AG04449 (cell line): ENCODE data around the gene PRICKLE1.

ENCODE experiments used
- CTCF ChIA-PET: fragments of 350-600 bp; formaldehyde crosslinking; extraction: SDS; loops from one replicate; lab custom pipeline; 2021; ENCODE audit warnings: antibody characterized with exemption; lab: Yijun Ruan, JAX
- POLR2A ChIA-PET: fragments of 400-600, 350-600 bp; formaldehyde crosslinking; extraction: SDS; loops from one replicate; lab custom pipeline; 2020; ENCODE audit warnings: antibody characterized with exemption, inconsistent platforms; lab: Yijun Ruan, JAX
- DNase-seq: peaks from one replicate; pipeline ENCODE4 v3.0.0-alpha.2; 2010; ENCODE audit warnings: low read depth, low spot score
- H3K4me3 ChIP-seq: 2 replicates; pipeline ENCODE4 v1.5.1; 2011; ENCODE audit warnings: low read depth, mild to moderate bottlenecking, control low read depth, low read length
- CTCF ChIP-seq: IDR thresholded peaks from one replicate; pipeline ENCODE4 v1.5.1; 2011; ENCODE audit warnings: mild to moderate bottlenecking, moderate library complexity, low read length, control low read depth, inconsistent platforms; ENCODE audit not compliant: insufficient read depth; ENCODE audit errors: missing control alignments

The PRICKLE1 gene

GRCh38 chr12:42482041-42482747 is 107.4 kb downstream of the PRICKLE1 start:
- TF ChIP-seq CTCF: no peak
- ChIA-PET CTCF (interaction anchor here (0.6 to 6.6 kb wide), 41 partner anchors 9 to 856 kb away, joined by 3 to 72 read pairs (median 5); no protein-coding TSS in a partner anchor), POLR2A (interaction anchor here (0.6 kb wide), 1 partner anchor 827 kb away, joined by 3 read pairs; no protein-coding TSS in a partner anchor)
- peak overlapping the region; percentile 73 for H3K4me3 ChIP-seq
- no peak for DNase-seq

- no peak for TF ChIP-seq CTCF
- no peak overlapping the region for H3K4me3 ChIP-seq
- CTCF ChIA-PET: interaction anchor here (0.8 to 6.6 kb wide), 10 partner anchors 9 to 857 kb away, joined by 3 to 72 read pairs (median 12); no protein-coding TSS in a partner anchor
- DNase-seq: no peak
- POLR2A ChIA-PET: no interaction called here
Measured at GRCh38 chr12:42481368-42481767, 108.2 kb downstream of the PRICKLE1 start.

GRCh38 chr12:42477941-42478340 is 111.6 kb downstream of the PRICKLE1 start:
- ChIA-PET CTCF (interaction anchor here (0.9 to 6.6 kb wide), 3 partner anchors 11 to 91 kb away, joined by 3 to 72 read pairs (median 4); no protein-coding TSS in a partner anchor), POLR2A (no interaction called here)
- H3K4me3 ChIP-seq: no peak overlapping the region
- peak; percentile 46 for DNase-seq
- no peak for TF ChIP-seq CTCF

GRCh38 chr12:42475106-42475505 is 114.4 kb downstream of the PRICKLE1 start:
- no peak for DNase-seq
- H3K4me3 ChIP-seq: no peak overlapping the region
- no peak for TF ChIP-seq CTCF
- ChIA-PET CTCF (no interaction called here), POLR2A (no interaction called here)

- TF ChIP-seq CTCF: no peak
- no peak overlapping the region for H3K4me3 ChIP-seq
- ChIA-PET CTCF (interaction anchor here (1.1 to 3.8 kb wide), 2 partner anchors 8 to 91 kb away, joined by 3 to 24 read pairs; no protein-coding TSS in a partner anchor), POLR2A (no interaction called here)
- no peak for DNase-seq
Measured at GRCh38 chr12:42474391-42474790, 115.2 kb downstream of the PRICKLE1 start.

- no peak overlapping the region for H3K4me3 ChIP-seq
- CTCF ChIA-PET: interaction anchor here (1.1 to 3.8 kb wide), 3 partner anchors 9 to 809 kb away, joined by 3 to 24 read pairs (median 4); no protein-coding TSS in a partner anchor
- POLR2A ChIA-PET: no interaction called here
- TF ChIP-seq CTCF: no peak
- no peak for DNase-seq
Measured at GRCh38 chr12:42473561-42473960, 116.0 kb downstream of the PRICKLE1 start.
